ENCODE data around the gene DIAPH2.

Gene DIAPH2

DNA sequence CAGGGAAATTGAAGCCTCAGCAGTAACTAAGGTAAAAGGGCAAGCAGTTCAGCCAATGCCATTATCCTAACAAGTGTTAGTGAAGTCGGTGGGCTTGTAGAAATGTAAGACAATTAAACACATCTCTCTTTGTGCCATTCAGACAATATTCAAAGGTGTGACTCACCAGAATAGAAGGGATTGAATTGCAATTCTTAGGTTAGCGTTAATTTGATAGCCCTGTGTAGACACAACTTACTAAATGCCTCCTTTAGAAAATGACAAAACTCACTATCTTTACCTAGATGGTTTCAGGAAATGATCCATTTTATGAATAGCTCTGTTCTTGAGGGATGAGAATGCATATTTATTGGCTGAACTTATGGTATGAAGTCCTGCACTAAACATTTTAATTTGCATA lies 234.2 kb downstream of the DIAPH2 start:
- Histone ChIP-seq H3K9me2 (replicated peaks; ENCODE audit: low read depth, low read length) (no peaks in the 10 kb centered on the region), H3K4me1 (ENCODE audit: insufficient read depth, low read length, poor library complexity, severe bottlenecking) (no peaks in the 10 kb centered on the region), H3F3A (ENCODE audit: low read depth) (no peaks in the 10 kb centered on the region), H3K4me3 (ENCODE audit: low read length, poor library complexity, severe bottlenecking) (no peak overlapping the region), H3K4me2 (ENCODE audit: low read depth, low read length, poor library complexity, severe bottlenecking) (no peak overlapping the region), H3K27me3 (ENCODE audit: insufficient read depth, low read length, poor library complexity, severe bottlenecking) (no peaks in the 10 kb centered on the region), H3K36me3 (ENCODE audit: insufficient read depth, low read length) (no peaks in the 10 kb centered on the region), H3K79me2 (ENCODE audit: insufficient read depth, low read length) (no peaks in the 10 kb centered on the region), H4K20me1 (ENCODE audit: insufficient read depth, low read length, poor library complexity, severe bottlenecking) (no peaks in the 10 kb centered on the region), H3K9ac (ENCODE audit: low read depth, low read length, poor library complexity, severe bottlenecking) (no peak overlapping the region), H3K9me3 (ENCODE audit: insufficient read depth, low read depth, low read length) (no peaks in the 10 kb centered on the region), H2AFZ (ENCODE audit: low read length) (no peak overlapping the region)
- TF ChIP-seq, protein P1, sequence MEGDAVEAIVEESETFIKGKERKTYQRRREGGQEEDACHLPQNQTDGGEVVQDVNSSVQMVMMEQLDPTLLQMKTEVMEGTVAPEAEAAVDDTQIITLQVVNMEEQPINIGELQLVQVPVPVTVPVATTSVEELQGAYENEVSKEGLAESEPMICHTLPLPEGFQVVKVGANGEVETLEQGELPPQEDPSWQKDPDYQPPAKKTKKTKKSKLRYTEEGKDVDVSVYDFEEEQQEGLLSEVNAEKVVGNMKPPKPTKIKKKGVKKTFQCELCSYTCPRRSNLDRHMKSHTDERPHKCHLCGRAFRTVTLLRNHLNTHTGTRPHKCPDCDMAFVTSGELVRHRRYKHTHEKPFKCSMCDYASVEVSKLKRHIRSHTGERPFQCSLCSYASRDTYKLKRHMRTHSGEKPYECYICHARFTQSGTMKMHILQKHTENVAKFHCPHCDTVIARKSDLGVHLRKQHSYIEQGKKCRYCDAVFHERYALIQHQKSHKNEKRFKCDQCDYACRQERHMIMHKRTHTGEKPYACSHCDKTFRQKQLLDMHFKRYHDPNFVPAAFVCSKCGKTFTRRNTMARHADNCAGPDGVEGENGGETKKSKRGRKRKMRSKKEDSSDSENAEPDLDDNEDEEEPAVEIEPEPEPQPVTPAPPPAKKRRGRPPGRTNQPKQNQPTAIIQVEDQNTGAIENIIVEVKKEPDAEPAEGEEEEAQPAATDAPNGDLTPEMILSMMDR (conservative IDR thresholded peaks at IDR 0.05; ENCODE audit: low read length) = no peak
- no peak for TF ChIP-seq EZH2phosphoT487 (IDR thresholded peaks at IDR 0.05; ENCODE audit: borderline replicate concordance)

DNA sequence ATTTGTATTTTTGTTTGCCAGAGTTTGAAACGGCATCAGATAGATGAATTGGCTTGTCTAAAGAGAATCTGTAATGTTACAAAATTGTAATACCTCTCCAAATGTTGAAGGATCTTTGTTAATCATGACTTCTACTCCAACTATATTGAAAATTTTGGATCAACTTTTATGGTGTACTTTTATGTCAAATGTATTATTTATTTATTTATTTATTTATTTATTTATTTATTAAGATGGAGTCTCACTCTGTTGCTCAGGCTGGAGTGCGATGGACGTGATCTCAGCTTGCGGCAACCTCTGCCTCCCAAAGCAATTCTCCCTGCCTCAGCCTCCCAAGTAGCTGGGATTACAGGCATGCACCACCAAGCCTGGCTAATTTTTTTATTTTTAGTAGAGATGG lies 235.0 kb downstream of the DIAPH2 start:
- no peaks in the 10 kb centered on the region for H4K20me1 ChIP-seq (ENCODE audit: insufficient read depth, low read length, poor library complexity, severe bottlenecking)
- no peaks in the 10 kb centered on the region for H3K36me3 ChIP-seq (ENCODE audit: insufficient read depth, low read length)
- H3K27me3 ChIP-seq (ENCODE audit: insufficient read depth, low read length, poor library complexity, severe bottlenecking) = no peaks in the 10 kb centered on the region
- no peaks in the 10 kb centered on the region for H3K79me2 ChIP-seq (ENCODE audit: insufficient read depth, low read length)
- H3K9me3 ChIP-seq (ENCODE audit: insufficient read depth, low read depth, low read length) = no peaks in the 10 kb centered on the region
- H3K9me2 ChIP-seq (replicated peaks; ENCODE audit: low read depth, low read length) = no peaks in the 10 kb centered on the region
- H2AFZ ChIP-seq (ENCODE audit: low read length) = no peak overlapping the region
- no peak overlapping the region for H3K4me2 ChIP-seq (ENCODE audit: low read depth, low read length, poor library complexity, severe bottlenecking)
- TF ChIP-seq, protein P1 (conservative IDR thresholded peaks at IDR 0.05; ENCODE audit: low read length) = no peak
- no peak for TF ChIP-seq EZH2phosphoT487 (IDR thresholded peaks at IDR 0.05; ENCODE audit: borderline replicate concordance)
- no peak overlapping the region for H3K9ac ChIP-seq (ENCODE audit: low read depth, low read length, poor library complexity, severe bottlenecking)
- no peaks in the 10 kb centered on the region for H3F3A ChIP-seq (ENCODE audit: low read depth)
- H3K4me3 ChIP-seq (ENCODE audit: low read length, poor library complexity, severe bottlenecking) = no peak overlapping the region
- H3K4me1 ChIP-seq (ENCODE audit: insufficient read depth, low read length, poor library complexity, severe bottlenecking) = no peaks in the 10 kb centered on the region

DNA sequence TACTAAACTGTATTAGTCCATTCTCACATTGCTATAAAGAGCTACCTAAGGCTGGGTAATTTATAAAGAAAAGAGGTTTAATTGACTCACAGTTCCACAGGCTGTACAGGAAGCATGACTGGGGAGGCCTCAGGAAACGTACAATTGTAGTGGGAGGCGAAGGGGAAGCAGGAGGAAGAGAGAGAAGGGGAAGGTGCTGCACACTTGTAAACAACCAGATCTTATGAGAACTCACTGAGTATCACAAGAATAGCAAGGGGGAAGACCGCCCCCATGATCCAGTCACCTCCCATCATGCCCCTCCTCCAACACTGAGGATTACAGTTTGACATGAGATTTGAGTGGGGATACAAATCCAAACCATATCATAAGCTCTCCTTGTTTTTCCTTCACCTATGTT lies 239.9 kb downstream of the DIAPH2 start:
- Histone ChIP-seq H3K36me3 (ENCODE audit: insufficient read depth, low read length) (no peaks in the 10 kb centered on the region), H3K9me3 (ENCODE audit: insufficient read depth, low read depth, low read length) (no peaks in the 10 kb centered on the region), H3K79me2 (ENCODE audit: insufficient read depth, low read length) (no peaks in the 10 kb centered on the region), H3K4me1 (ENCODE audit: insufficient read depth, low read length, poor library complexity, severe bottlenecking) (no peaks in the 10 kb centered on the region), H3K9ac (ENCODE audit: low read depth, low read length, poor library complexity, severe bottlenecking) (no peak overlapping the region), H3K4me3 (ENCODE audit: low read length, poor library complexity, severe bottlenecking) (no peak overlapping the region), H3K9me2 (replicated peaks; ENCODE audit: low read depth, low read length) (no peaks in the 10 kb centered on the region), H3K4me2 (ENCODE audit: low read depth, low read length, poor library complexity, severe bottlenecking) (no peak overlapping the region), H2AFZ (ENCODE audit: low read length) (no peak overlapping the region), H3K27me3 (ENCODE audit: insufficient read depth, low read length, poor library complexity, severe bottlenecking) (no peaks in the 10 kb centered on the region), H4K20me1 (ENCODE audit: insufficient read depth, low read length, poor library complexity, severe bottlenecking) (no peaks in the 10 kb centered on the region), H3F3A (ENCODE audit: low read depth) (no peaks in the 10 kb centered on the region)
- TF ChIP-seq, protein P1 (conservative IDR thresholded peaks at IDR 0.05; ENCODE audit: low read length) = no peak
